ENCODE measurements around the gene OLFML2A. TPM values are rescaled to one million over a fixed set of nuclear protein-coding genes. Genes with fewer than 3 reads are reported as not detected.

OLFML2A gene
- total and polyA plus RNA-seq, 2 donors: 2.9 to 3.1 TPM

GRCh38 chr9:124766326-124766725, 10.6 kb upstream of the OLFML2A start:
- Histone ChIP-seq H3K27me3 (ENCODE audit: control insufficient read depth in 2 of 2, insufficient read depth in 1 of 2, low read length in 1 of 2) (peaks cover 45 to 55% of the 10 kb centered on the region in 2 donors), H3K36me3 (ENCODE audit: control insufficient read depth in 2 of 2, insufficient read depth in 2 of 2, low read length in 1 of 2) (no peaks in the 10 kb centered on the region), H3K4me3 (ENCODE audit: low read length in 2 of 2) (no peak overlapping the region), H3K27ac (ENCODE audit: low read depth in 1 of 2, low read length in 1 of 2) (no peak overlapping the region), H3K4me1 (ENCODE audit: control insufficient read depth in 2 of 2, insufficient read depth in 2 of 2, low read length in 2 of 2) (peaks cover 0 to 14% of the 10 kb centered on the region in 2 donors), H3K9me3 (ENCODE audit: control insufficient read depth in 2 of 2, insufficient read depth in 1 of 2, low read length in 1 of 2) (no peaks in the 10 kb centered on the region)
- DNase-seq (ENCODE audit: low read depth in 6 of 9, low spot score in 9 of 9): no peak
- 93% methylated on average over 1 of the region's 1 CpG for WGBS

GRCh38 chr9:124766815-124767554, 9.9 kb upstream of the OLFML2A start:
- H3K27me3 ChIP-seq (ENCODE audit: control insufficient read depth in 2 of 2, insufficient read depth in 1 of 2, low read length in 1 of 2): peaks cover 45 to 62% of the 10 kb centered on the region in 2 donors
- H3K4me1 ChIP-seq (ENCODE audit: control insufficient read depth in 2 of 2, insufficient read depth in 2 of 2, low read length in 2 of 2): peaks cover 6 to 21% of the 10 kb centered on the region in 2 donors
- H3K27ac ChIP-seq (ENCODE audit: low read depth in 1 of 2, low read length in 1 of 2): no peak overlapping the region
- no peak overlapping the region for H3K4me3 ChIP-seq (ENCODE audit: low read length in 2 of 2)
- no peaks in the 10 kb centered on the region for H3K9me3 ChIP-seq (ENCODE audit: control insufficient read depth in 2 of 2, insufficient read depth in 1 of 2, low read length in 1 of 2)
- H3K36me3 ChIP-seq (ENCODE audit: control insufficient read depth in 2 of 2, insufficient read depth in 2 of 2, low read length in 1 of 2): no peaks in the 10 kb centered on the region
- DNase-seq (ENCODE audit: low read depth in 6 of 9, low spot score in 9 of 9): no peak
- 92% methylated on average over 4 of the region's 4 CpGs for WGBS

DNA sequence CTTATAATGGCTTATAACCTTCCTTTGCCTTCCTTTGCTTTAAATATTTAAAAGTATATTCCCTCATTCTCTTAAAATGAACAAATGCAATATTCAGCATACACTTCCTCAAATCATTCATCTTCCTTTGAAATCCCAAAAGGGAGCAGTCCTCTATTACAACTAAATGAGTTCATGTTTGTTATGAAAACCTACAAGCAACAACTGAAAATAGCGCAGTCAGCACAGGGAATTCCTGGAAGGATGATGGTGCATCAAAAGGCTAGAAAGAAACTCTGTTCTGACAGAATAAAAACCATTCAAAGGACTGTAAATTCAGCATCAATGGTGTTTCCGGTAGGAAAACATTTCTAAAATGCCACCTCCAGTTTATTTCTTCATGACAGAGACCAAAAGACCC, 9.1 kb upstream of the OLFML2A start:
- Histone ChIP-seq H3K9me3 (ENCODE audit: control insufficient read depth in 2 of 2, insufficient read depth in 1 of 2, low read length in 1 of 2) (no peaks in the 10 kb centered on the region), H3K27me3 (ENCODE audit: control insufficient read depth in 2 of 2, insufficient read depth in 1 of 2, low read length in 1 of 2) (peaks cover 48 to 70% of the 10 kb centered on the region in 2 donors), H3K36me3 (ENCODE audit: control insufficient read depth in 2 of 2, insufficient read depth in 2 of 2, low read length in 1 of 2) (no peaks in the 10 kb centered on the region), H3K4me3 (ENCODE audit: low read length in 2 of 2) (no peak overlapping the region), H3K4me1 (ENCODE audit: control insufficient read depth in 2 of 2, insufficient read depth in 2 of 2, low read length in 2 of 2) (peaks cover 7 to 23% of the 10 kb centered on the region in 2 donors), H3K27ac (ENCODE audit: low read depth in 1 of 2, low read length in 1 of 2) (no peak overlapping the region)
- DNase-seq (ENCODE audit: low read depth in 6 of 9, low spot score in 9 of 9): no peak
- 90% methylated on average over 2 of the region's 2 CpGs for WGBS

- H3K4me1 ChIP-seq (ENCODE audit: control insufficient read depth in 2 of 2, insufficient read depth in 2 of 2, low read length in 2 of 2): peaks cover 7 to 23% of the 10 kb centered on the region in 2 donors
Observed at GRCh38 chr9:124768334-124768733, 8.6 kb upstream of the OLFML2A start.

GRCh38 chr9:124768750-124769548, 8.0 kb upstream of the OLFML2A start:
- peaks cover 7 to 23% of the 10 kb centered on the region in 2 donors for H3K4me1 ChIP-seq (ENCODE audit: control insufficient read depth in 2 of 2, insufficient read depth in 2 of 2, low read length in 2 of 2)
- no peaks in the 10 kb centered on the region for H3K36me3 ChIP-seq (ENCODE audit: control insufficient read depth in 2 of 2, insufficient read depth in 2 of 2, low read length in 1 of 2)
- H3K27me3 ChIP-seq (ENCODE audit: control insufficient read depth in 2 of 2, insufficient read depth in 1 of 2, low read length in 1 of 2): peaks cover 53 to 82% of the 10 kb centered on the region in 2 donors
- H3K27ac ChIP-seq (ENCODE audit: low read depth in 1 of 2, low read length in 1 of 2): no peak overlapping the region
- H3K9me3 ChIP-seq (ENCODE audit: control insufficient read depth in 2 of 2, insufficient read depth in 1 of 2, low read length in 1 of 2): no peaks in the 10 kb centered on the region
- WGBS: 43% methylated on average over 11 of the region's 11 CpGs
- H3K4me3 ChIP-seq (ENCODE audit: low read length in 2 of 2): no peak overlapping the region
- peak in 1 of 9 donors; percentile 22 for DNase-seq (ENCODE audit: low read depth in 6 of 9, low spot score in 9 of 9)

More at GRCh38 chr9:124768334-124768733, 8.6 kb upstream of the OLFML2A start:
- Histone ChIP-seq H3K27ac (ENCODE audit: low read depth in 1 of 2, low read length in 1 of 2) (no peak overlapping the region), H3K27me3 (ENCODE audit: control insufficient read depth in 2 of 2, insufficient read depth in 1 of 2, low read length in 1 of 2) (peaks cover 48 to 76% of the 10 kb centered on the region in 2 donors), H3K4me3 (ENCODE audit: low read length in 2 of 2) (no peak overlapping the region), H3K36me3 (ENCODE audit: control insufficient read depth in 2 of 2, insufficient read depth in 2 of 2, low read length in 1 of 2) (no peaks in the 10 kb centered on the region), H3K9me3 (ENCODE audit: control insufficient read depth in 2 of 2, insufficient read depth in 1 of 2, low read length in 1 of 2) (no peaks in the 10 kb centered on the region)
- no peak for DNase-seq (ENCODE audit: low read depth in 6 of 9, low spot score in 9 of 9)
- WGBS: 86% methylated on average over 3 of the region's 3 CpGs

GRCh38 chr9:124769549-124770358, 7.2 kb upstream of the OLFML2A start:
- peaks cover 54 to 90% of the 10 kb centered on the region in 2 donors for H3K27me3 ChIP-seq (ENCODE audit: control insufficient read depth in 2 of 2, insufficient read depth in 1 of 2, low read length in 1 of 2)
- H3K36me3 ChIP-seq (ENCODE audit: control insufficient read depth in 2 of 2, insufficient read depth in 2 of 2, low read length in 1 of 2): no peaks in the 10 kb centered on the region

GRCh38 chr9:124770359-124771020, 6.4 kb upstream of the OLFML2A start:
- H3K27me3 ChIP-seq (ENCODE audit: control insufficient read depth in 2 of 2, insufficient read depth in 1 of 2, low read length in 1 of 2): peaks cover 54 to 95% of the 10 kb centered on the region in 2 donors
- no peak overlapping the region for H3K27ac ChIP-seq (ENCODE audit: low read depth in 1 of 2, low read length in 1 of 2)
- peak in 1 of 9 donors; percentile 35 for DNase-seq (ENCODE audit: low read depth in 6 of 9, low spot score in 9 of 9)
- H3K36me3 ChIP-seq (ENCODE audit: control insufficient read depth in 2 of 2, insufficient read depth in 2 of 2, low read length in 1 of 2): no peaks in the 10 kb centered on the region
- 2% methylated on average over 43 of the region's 43 CpGs for WGBS
- H3K4me3 ChIP-seq (ENCODE audit: low read length in 2 of 2): peak overlapping the region; percentile 43 to 78
- no peaks in the 10 kb centered on the region for H3K9me3 ChIP-seq (ENCODE audit: control insufficient read depth in 2 of 2, insufficient read depth in 1 of 2, low read length in 1 of 2)
- H3K4me1 ChIP-seq (ENCODE audit: control insufficient read depth in 2 of 2, insufficient read depth in 2 of 2, low read length in 2 of 2): peaks cover 7 to 23% of the 10 kb centered on the region in 2 donors

More at GRCh38 chr9:124769549-124770358, 7.2 kb upstream of the OLFML2A start:
- no peaks in the 10 kb centered on the region for H3K9me3 ChIP-seq (ENCODE audit: control insufficient read depth in 2 of 2, insufficient read depth in 1 of 2, low read length in 1 of 2)
- WGBS: 2% methylated on average over 56 of the region's 56 CpGs
- peak overlapping the region; percentile 43 to 78 for H3K4me3 ChIP-seq (ENCODE audit: low read length in 2 of 2)
- DNase-seq (ENCODE audit: low read depth in 6 of 9, low spot score in 9 of 9): peak in 1 of 9 donors; percentile 30
- peaks cover 7 to 23% of the 10 kb centered on the region in 2 donors for H3K4me1 ChIP-seq (ENCODE audit: control insufficient read depth in 2 of 2, insufficient read depth in 2 of 2, low read length in 2 of 2)
- H3K27ac ChIP-seq (ENCODE audit: low read depth in 1 of 2, low read length in 1 of 2): no peak overlapping the region

DNA sequence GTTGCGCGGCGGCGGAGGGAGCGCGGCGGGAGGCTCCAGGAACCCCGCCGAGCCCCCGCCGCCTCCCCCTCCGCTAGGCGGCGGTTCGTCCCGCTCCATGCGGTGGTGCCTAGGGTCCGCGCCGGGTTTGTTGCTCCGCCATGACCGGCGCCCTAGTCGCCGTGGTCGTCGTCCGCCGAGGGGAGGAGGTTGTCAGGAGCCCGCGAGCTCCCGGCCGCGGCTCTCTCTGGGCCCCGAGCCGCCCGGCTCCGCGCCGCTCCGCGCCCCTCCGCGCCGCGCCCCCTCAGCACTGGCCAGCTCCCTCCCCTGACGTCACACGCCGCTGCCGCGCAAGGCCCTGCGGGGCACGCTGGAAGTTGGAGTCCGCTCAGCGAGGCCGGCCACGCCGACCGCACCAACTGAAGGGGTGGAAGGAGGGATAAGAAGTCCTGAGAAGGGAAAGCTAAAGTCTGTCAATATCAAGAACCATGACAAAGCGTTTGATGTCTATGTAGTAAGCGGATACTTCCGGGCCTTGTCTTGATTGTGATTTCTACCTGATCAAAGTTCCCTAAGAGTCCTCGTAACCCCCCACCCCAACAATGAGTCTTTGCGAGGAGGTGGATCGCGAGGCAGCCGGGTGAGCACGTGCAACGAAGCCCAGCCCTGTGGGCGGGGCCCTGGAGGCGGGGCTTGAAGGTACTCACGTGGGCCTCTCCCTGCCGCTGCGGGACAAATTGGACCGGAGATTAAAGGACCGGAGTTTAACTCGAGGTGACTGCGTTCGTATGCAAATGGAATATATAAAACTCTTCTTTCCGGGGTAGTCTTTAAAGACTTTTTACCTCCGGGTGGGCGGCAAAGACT, 5.7 kb upstream of the OLFML2A start, which contains the start of gene NR6A1:
Gene NR6A1, minus strand, starts transcription at position 291 of the 846 bp plus-strand sequence.
- H3K36me3 ChIP-seq (ENCODE audit: control insufficient read depth in 2 of 2, insufficient read depth in 2 of 2, low read length in 1 of 2): no peaks in the 10 kb centered on the region
- peaks cover 56 to 97% of the 10 kb centered on the region in 2 donors for H3K27me3 ChIP-seq (ENCODE audit: control insufficient read depth in 2 of 2, insufficient read depth in 1 of 2, low read length in 1 of 2)
- H3K27ac ChIP-seq (ENCODE audit: low read depth in 1 of 2, low read length in 1 of 2): peak within 1 kb of the TSS in 1 of 2 donors; percentile 24
- no peaks in the 10 kb centered on the region for H3K9me3 ChIP-seq (ENCODE audit: control insufficient read depth in 2 of 2, insufficient read depth in 1 of 2, low read length in 1 of 2)
- peak within 1 kb of the TSS; percentile 45 to 78 for H3K4me3 ChIP-seq (ENCODE audit: low read length in 2 of 2)
- peak; percentile 87 to 96 (median 91) for DNase-seq (ENCODE audit: low read depth in 6 of 9, low spot score in 9 of 9)
- peaks cover 7 to 23% of the 10 kb centered on the region in 2 donors for H3K4me1 ChIP-seq (ENCODE audit: control insufficient read depth in 2 of 2, insufficient read depth in 2 of 2, low read length in 2 of 2)
- under 1% methylated on average over 80 of the region's 82 CpGs for WGBS
